Nephron (organoid): ENCODE measurements around the gene FOXQ1.

Source experiments
- H3K27ac Mint-ChIP-seq, 3 experiments: 2 replicates each; pipeline ENCODE4 v1.8.0; 2020; ENCODE audit warnings: mixed read lengths in 3 of 3, mild to moderate bottlenecking in 2 of 3, moderate library complexity in 1 of 3
- H3K27me3 Mint-ChIP-seq: 2 replicates; pipeline ENCODE4 v1.8.0; 2021; ENCODE audit warnings: low read depth, mild to moderate bottlenecking, moderate library complexity, mixed read lengths
- H3K36me3 Mint-ChIP-seq: 2 replicates; pipeline ENCODE4 v1.8.0; 2020; ENCODE audit warnings: low read depth, mixed read lengths
- H3K4me1 Mint-ChIP-seq: 2 replicates; pipeline ENCODE4 v1.8.0; 2020; ENCODE audit warnings: mixed read lengths
- H3K4me3 Mint-ChIP-seq, 3 experiments: 2 replicates each; pipeline ENCODE4 v1.8.0; 2020; ENCODE audit warnings: mild to moderate bottlenecking in 3 of 3, mixed read lengths in 3 of 3, moderate library complexity in 2 of 3
- H3K9me3 Mint-ChIP-seq: 2 replicates; pipeline ENCODE4 v1.8.0; 2020; ENCODE audit warnings: mixed read lengths
- CTCF ChIP-seq, 3 experiments: fragments of 200-600 bp; sonication (generic); IDR thresholded peaks; one replicate each; pipeline ENCODE4 v1.5.0; 2021; ENCODE audit warnings: antibody characterized with exemption in 3 of 3; ENCODE audit not compliant: unreplicated experiment in 3 of 3

Gene FOXQ1

DNA sequence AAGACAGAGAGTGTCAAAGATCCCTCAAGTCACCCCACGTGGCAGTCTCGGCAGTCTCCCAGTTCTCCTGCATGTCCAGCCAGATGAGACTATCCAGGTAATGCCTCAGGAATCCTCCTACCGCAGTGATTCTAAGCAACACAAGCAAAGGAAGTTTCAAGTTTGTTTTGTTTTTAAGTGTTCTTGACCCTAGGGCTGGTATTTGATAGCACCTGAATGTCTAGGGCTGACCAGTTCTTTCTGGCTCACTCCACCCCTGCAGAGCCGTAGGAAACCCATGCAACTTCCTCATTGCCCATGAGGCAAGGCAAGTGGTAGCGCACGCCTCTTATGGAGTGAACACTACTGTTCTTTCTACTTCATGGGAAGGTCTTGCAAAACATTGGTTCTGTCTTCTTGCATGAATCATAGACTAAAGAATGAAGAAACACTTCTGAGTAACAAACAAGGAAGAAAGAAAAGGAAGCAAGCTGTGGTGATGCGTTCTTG, 24.8 kb upstream of the FOXQ1 start:
- Mint-ChIP-seq H3K27ac (no peak overlapping the region), H3K9me3 (no peaks in the 10 kb centered on the region), H3K4me3 (no peak overlapping the region), H3K4me1 (no peaks in the 10 kb centered on the region), H3K27me3 (peaks cover 29% of the 10 kb centered on the region), H3K36me3 (no peaks in the 10 kb centered on the region)
- no peak for TF ChIP-seq CTCF (IDR thresholded peaks at IDR 0.05; ENCODE audit: unreplicated experiment in 3 of 3)

- no peak for TF ChIP-seq CTCF (IDR thresholded peaks at IDR 0.05; ENCODE audit: unreplicated experiment in 3 of 3)
- peaks cover 7% of the 10 kb centered on the region for H3K9me3 Mint-ChIP-seq
- no peak overlapping the region for H3K27ac Mint-ChIP-seq
- no peaks in the 10 kb centered on the region for H3K36me3 Mint-ChIP-seq
- H3K4me1 Mint-ChIP-seq = no peaks in the 10 kb centered on the region
- H3K4me3 Mint-ChIP-seq = no peak overlapping the region
- peaks cover 37% of the 10 kb centered on the region for H3K27me3 Mint-ChIP-seq
Measured at GRCh38 chr6:1290086-1290485, 21.8 kb upstream of the FOXQ1 start.

GRCh38 chr6:1290805-1291204, 21.1 kb upstream of the FOXQ1 start:
- peaks cover 9% of the 10 kb centered on the region for H3K9me3 Mint-ChIP-seq
- no peak overlapping the region for H3K4me3 Mint-ChIP-seq
- H3K27me3 Mint-ChIP-seq = peaks cover 37% of the 10 kb centered on the region
- H3K36me3 Mint-ChIP-seq = no peaks in the 10 kb centered on the region
- TF ChIP-seq CTCF (IDR thresholded peaks at IDR 0.05; ENCODE audit: unreplicated experiment in 3 of 3) = no peak
- H3K4me1 Mint-ChIP-seq = no peaks in the 10 kb centered on the region
- no peak overlapping the region for H3K27ac Mint-ChIP-seq

DNA sequence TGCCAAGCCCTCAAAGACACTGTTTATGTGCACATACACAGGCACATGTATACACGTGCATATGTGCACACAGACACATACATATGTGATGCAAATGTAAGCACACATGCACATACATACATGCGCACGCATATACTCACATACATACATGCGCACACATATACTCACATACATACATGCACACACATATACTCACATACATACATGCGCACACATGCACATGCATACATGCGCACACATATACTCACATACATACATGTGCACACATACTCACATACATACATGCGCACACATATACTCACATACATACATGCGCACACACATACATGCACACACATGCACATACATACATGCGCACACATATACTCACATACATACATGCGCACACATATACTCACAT, 20.5 kb upstream of the FOXQ1 start:
- no peak overlapping the region for H3K27ac Mint-ChIP-seq
- H3K27me3 Mint-ChIP-seq = peaks cover 32% of the 10 kb centered on the region
- H3K9me3 Mint-ChIP-seq = peaks cover 9% of the 10 kb centered on the region
- no peak for TF ChIP-seq CTCF (IDR thresholded peaks at IDR 0.05; ENCODE audit: unreplicated experiment in 3 of 3)
- H3K4me1 Mint-ChIP-seq = no peaks in the 10 kb centered on the region
- H3K36me3 Mint-ChIP-seq = no peaks in the 10 kb centered on the region
- H3K4me3 Mint-ChIP-seq = no peak overlapping the region

DNA sequence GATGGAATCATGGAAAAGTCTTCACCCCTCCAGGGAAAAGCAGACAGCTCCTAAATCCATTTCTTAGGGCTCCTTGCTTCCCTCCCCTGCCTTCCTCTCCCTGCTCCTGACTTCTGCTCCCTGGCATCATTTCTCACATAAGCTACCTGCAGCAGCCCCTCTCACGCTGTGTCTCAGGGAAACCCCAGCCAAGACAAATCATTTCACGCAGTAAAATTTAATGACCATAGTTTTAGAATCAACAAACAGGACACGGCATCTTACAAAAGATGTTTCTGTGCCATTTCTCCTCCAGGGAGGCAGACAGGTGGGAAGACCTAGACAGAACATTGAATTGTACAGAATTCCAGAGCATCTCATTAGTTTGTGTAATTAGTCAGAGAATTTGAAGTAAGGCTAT, 16.5 kb upstream of the FOXQ1 start:
- Mint-ChIP-seq H3K27me3 (peaks cover 20% of the 10 kb centered on the region), H3K4me3 (no peak overlapping the region), H3K36me3 (no peaks in the 10 kb centered on the region), H3K4me1 (no peaks in the 10 kb centered on the region), H3K27ac (no peak overlapping the region), H3K9me3 (peaks cover 9% of the 10 kb centered on the region)
- no peak for TF ChIP-seq CTCF (IDR thresholded peaks at IDR 0.05; ENCODE audit: unreplicated experiment in 3 of 3)

GRCh38 chr6:1296079-1296478, 15.8 kb upstream of the FOXQ1 start:
- no peaks in the 10 kb centered on the region for H3K36me3 Mint-ChIP-seq
- H3K27me3 Mint-ChIP-seq = peaks cover 20% of the 10 kb centered on the region
- no peaks in the 10 kb centered on the region for H3K4me1 Mint-ChIP-seq

More at GRCh38 chr6:1296079-1296478, 15.8 kb upstream of the FOXQ1 start:
- TF ChIP-seq CTCF (IDR thresholded peaks at IDR 0.05; ENCODE audit: unreplicated experiment in 3 of 3) = no peak
- H3K27ac Mint-ChIP-seq = no peak overlapping the region
- H3K4me3 Mint-ChIP-seq = no peak overlapping the region
- peaks cover 10% of the 10 kb centered on the region for H3K9me3 Mint-ChIP-seq
